Natural killer cell (primary cell): ENCODE results near the gene CYP8B1. TPM values are rescaled to one million over a fixed set of nuclear protein-coding genes. Genes with fewer than 3 reads are reported as not detected.

ENCODE experiments used
- ATAC-seq, 3 donors: fragments of 150-1000 bp in 2 of 3; fragments of 200-7000 bp in 1 of 3; cut with Tn5 transposase; 1 replicate in 1 of 3; 2 replicates in 2 of 3; pipeline ENCODE4 v1.10.0; 2021; ENCODE audit warnings: mild to moderate bottlenecking in 2 of 3, moderate library complexity in 2 of 3
- DNase-seq, 2 donors: peaks; one replicate each; pipeline versions ENCODE4 v3.0.0 to v3.0.0-alpha.2; 2013 to 2021; ENCODE audit warnings: mixed read lengths in 1 of 2
- H3K27ac ChIP-seq: one replicate; pipeline ENCODE4 v1.5.1; 2013; ENCODE audit warnings: mild to moderate bottlenecking, low read length
- H3K27me3 ChIP-seq: one replicate; pipeline ENCODE4 v1.6.1; 2013; ENCODE audit warnings: low read length; ENCODE audit not compliant: control insufficient read depth, insufficient read depth
- H3K36me3 ChIP-seq: one replicate; pipeline ENCODE4 v1.6.1; 2013; ENCODE audit warnings: low read length; ENCODE audit not compliant: control insufficient read depth, insufficient read depth
- H3K4me1 ChIP-seq: one replicate; pipeline ENCODE4 v1.6.1; 2013; ENCODE audit warnings: low read length; ENCODE audit not compliant: control insufficient read depth, insufficient read depth
- H3K4me3 ChIP-seq: one replicate; pipeline ENCODE4 v1.5.1; 2013; ENCODE audit warnings: low read length
- H3K9me3 ChIP-seq: one replicate; pipeline ENCODE4 v1.6.1; 2013; ENCODE audit warnings: low read length; ENCODE audit not compliant: control insufficient read depth, insufficient read depth
- H3K27ac Mint-ChIP-seq, 2 donors: one replicate each; pipeline ENCODE4 v1.8.0; 2022; ENCODE audit warnings: mild to moderate bottlenecking in 2 of 2, mixed read lengths in 2 of 2, moderate library complexity in 1 of 2
- H3K27me3 Mint-ChIP-seq, 2 donors: one replicate each; pipeline ENCODE4 v1.8.0; 2022; ENCODE audit warnings: low read depth in 2 of 2, mixed read lengths in 2 of 2
- H3K36me3 Mint-ChIP-seq: one replicate; pipeline ENCODE4 v1.8.0; 2022; ENCODE audit warnings: mixed read lengths
- H3K4me1 Mint-ChIP-seq, 2 donors: one replicate each; pipeline ENCODE4 v1.8.0; 2022; ENCODE audit warnings: mixed read lengths in 2 of 2
- H3K4me3 Mint-ChIP-seq: one replicate; pipeline ENCODE4 v1.8.0; 2022; ENCODE audit warnings: mild to moderate bottlenecking, moderate library complexity, mixed read lengths
- H3K9me3 Mint-ChIP-seq, 2 donors: one replicate each; pipeline ENCODE4 v1.8.0; 2022; ENCODE audit warnings: mixed read lengths in 2 of 2
- CTCF ChIP-seq: fragments of 200-600 bp; IDR thresholded peaks from one replicate; pipeline ENCODE4 v1.8.0; 2022; ENCODE audit warnings: antibody characterized with exemption
- WGBS: methylation state at CpG from one replicate; pipeline ENCODE4 v1.1.7; 2013; ENCODE audit warnings: missing lambda C conversion rate; ENCODE audit not compliant: insufficient coverage; 5-methylcytosine and 5-hydroxymethylcytosine counted together
- intact Hi-C: fragments of 100-400 bp; cut with micrococcal nuclease; formaldehyde crosslinking; loops from one replicate; pipeline ENCODE4 v1.14.2; 2022
- total RNA-seq, 4 donors: library from RNA; stranded (reverse); fragments of 120-200 nt in 1 of 4; gene quantifications; one replicate each; pipeline versions ENCODE4 v1.2.3 to v1.2.4, GENCODE V29; 2013 to 2022

Gene CYP8B1
- total RNA-seq, 3 donors from 2014 or later (not counting 1 experiment from before 2014, with no cell fraction given) = not detected

- Mint-ChIP-seq H3K27ac (no peak within 1 kb of the TSS), H3K4me1 (peaks cover 11 to 15% of the 10 kb centered on the region in 2 donors), H3K4me3 (peak within 1 kb of the TSS; percentile 79), H3K9me3 (peaks cover 7 to 12% of the 10 kb centered on the region in 2 donors), H3K27me3 (peaks cover 42 to 43% of the 10 kb centered on the region in 2 donors), H3K36me3 (peaks cover 17% of the 10 kb centered on the region)
- DNase-seq (peak in 1 of 2 donors; percentile 36), ATAC-seq (peak; percentile 38 to 80 (median 44))
- H3K27me3 ChIP-seq = peaks cover 15% of the 10 kb centered on the region
- intact Hi-C loops = no loop called here
- H3K9me3 ChIP-seq = no peaks in the 10 kb centered on the region
- H3K36me3 ChIP-seq = no peaks in the 10 kb centered on the region
- TF ChIP-seq CTCF = no peak
- H3K4me3 ChIP-seq = peak within 1 kb of the TSS; percentile 17
- no peak within 1 kb of the TSS for H3K27ac ChIP-seq
- peaks cover 15% of the 10 kb centered on the region for H3K4me1 ChIP-seq
- WGBS = 7% methylated on average over 59 of the region's 59 CpGs
These were observed 30.6 kb upstream of the CYP8B1 start, which contains the start of gene ZNF662 for GRCh38 chr3:42906070-42906847. TSS of gene ZNF662 (plus strand) at chr3:42906142. CDS start at chr3:42908115, 1,973 bp downstream.

- intact Hi-C loops = no loop called here
- no peak for DNase-seq
- no peak overlapping the region for H3K27ac Mint-ChIP-seq
- peaks cover 7 to 12% of the 10 kb centered on the region in 2 donors for H3K9me3 Mint-ChIP-seq
- no peak for TF ChIP-seq CTCF
- no peak for ATAC-seq
- H3K27me3 Mint-ChIP-seq = peaks cover 42 to 43% of the 10 kb centered on the region in 2 donors
- Histone ChIP-seq H3K4me3 (peak overlapping the region; percentile 17), H3K4me1 (peaks cover 15% of the 10 kb centered on the region), H3K27ac (no peak overlapping the region), H3K36me3 (no peaks in the 10 kb centered on the region), H3K27me3 (peaks cover 15% of the 10 kb centered on the region), H3K9me3 (no peaks in the 10 kb centered on the region)
- H3K4me1 Mint-ChIP-seq = peaks cover 11 to 15% of the 10 kb centered on the region in 2 donors
- H3K4me3 Mint-ChIP-seq = peak overlapping the region; percentile 79
- 14% methylated on average over 11 of the region's 12 CpGs for WGBS
- H3K36me3 Mint-ChIP-seq = peaks cover 17% of the 10 kb centered on the region
These were observed 30.0 kb upstream of the CYP8B1 start for GRCh38 chr3:42905740-42906069.

GRCh38 chr3:42904076-42904475 lies 28.4 kb upstream of the CYP8B1 start:
- Histone ChIP-seq H3K27me3 (peaks cover 15% of the 10 kb centered on the region), H3K9me3 (no peaks in the 10 kb centered on the region), H3K4me3 (no peak overlapping the region), H3K27ac (no peak overlapping the region), H3K4me1 (peaks cover 15% of the 10 kb centered on the region), H3K36me3 (no peaks in the 10 kb centered on the region)
- TF ChIP-seq CTCF = no peak
- intact Hi-C loops = no loop called here
- DNase-seq (no peak), ATAC-seq (no peak)
- Mint-ChIP-seq H3K36me3 (peaks cover 17% of the 10 kb centered on the region), H3K27me3 (peaks cover 42 to 43% of the 10 kb centered on the region in 2 donors), H3K4me1 (peaks cover 11 to 15% of the 10 kb centered on the region in 2 donors), H3K9me3 (peaks cover 7 to 12% of the 10 kb centered on the region in 2 donors), H3K27ac (no peak overlapping the region), H3K4me3 (no peak overlapping the region)
- WGBS = 89% methylated on average over 1 of the region's 1 CpG
